Loucy (cell line): ENCODE data around the gene SCAP.

Source experiments
- EZH2phosphoT487 ChIP-seq: fragments of 200-600 bp; IDR thresholded peaks from 2 replicates; pipeline ENCODE4 v1.6.1; 2018; ENCODE audit warnings: antibody characterized with exemption, mild to moderate bottlenecking, moderate library complexity, borderline replicate concordance
- TF ChIP-seq, protein P1 (sequence below): fragments of 200-600 bp; sonication (generic); conservative IDR thresholded peaks from 2 replicates; pipeline ENCODE4 v1.5.1; 2014; ENCODE audit warnings: mild to moderate bottlenecking, antibody characterized with exemption, low read length

DNA sequence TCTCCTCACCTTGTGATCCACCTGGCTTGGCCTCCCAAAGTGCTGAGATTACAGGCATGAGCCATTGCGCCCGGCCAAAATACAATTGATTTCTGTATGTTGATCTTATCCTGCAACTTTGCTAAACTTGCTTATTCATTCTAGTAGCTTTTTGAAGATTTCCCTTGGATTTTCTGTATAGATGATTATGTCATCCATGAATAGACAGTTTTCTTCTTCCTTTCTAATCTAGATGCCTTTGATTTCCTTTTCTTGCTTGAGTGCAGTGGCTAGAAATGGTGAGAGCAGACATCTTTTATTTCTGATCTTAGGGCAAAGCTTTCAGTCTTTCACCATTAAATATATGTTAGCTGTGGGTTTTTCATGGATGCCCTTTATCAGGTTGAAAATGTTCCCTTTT, 42.2 kb upstream of the SCAP start:
- TF ChIP-seq, protein P1, sequence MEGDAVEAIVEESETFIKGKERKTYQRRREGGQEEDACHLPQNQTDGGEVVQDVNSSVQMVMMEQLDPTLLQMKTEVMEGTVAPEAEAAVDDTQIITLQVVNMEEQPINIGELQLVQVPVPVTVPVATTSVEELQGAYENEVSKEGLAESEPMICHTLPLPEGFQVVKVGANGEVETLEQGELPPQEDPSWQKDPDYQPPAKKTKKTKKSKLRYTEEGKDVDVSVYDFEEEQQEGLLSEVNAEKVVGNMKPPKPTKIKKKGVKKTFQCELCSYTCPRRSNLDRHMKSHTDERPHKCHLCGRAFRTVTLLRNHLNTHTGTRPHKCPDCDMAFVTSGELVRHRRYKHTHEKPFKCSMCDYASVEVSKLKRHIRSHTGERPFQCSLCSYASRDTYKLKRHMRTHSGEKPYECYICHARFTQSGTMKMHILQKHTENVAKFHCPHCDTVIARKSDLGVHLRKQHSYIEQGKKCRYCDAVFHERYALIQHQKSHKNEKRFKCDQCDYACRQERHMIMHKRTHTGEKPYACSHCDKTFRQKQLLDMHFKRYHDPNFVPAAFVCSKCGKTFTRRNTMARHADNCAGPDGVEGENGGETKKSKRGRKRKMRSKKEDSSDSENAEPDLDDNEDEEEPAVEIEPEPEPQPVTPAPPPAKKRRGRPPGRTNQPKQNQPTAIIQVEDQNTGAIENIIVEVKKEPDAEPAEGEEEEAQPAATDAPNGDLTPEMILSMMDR: no peak
- TF ChIP-seq EZH2phosphoT487: no peak
